Activated CD4-positive, alpha-beta T cell treated with anti-CD3 and anti-CD28 coated beads for 36 hours (primary cell): Measurements from ENCODE around the gene SCAPER. TPM values are rescaled to one million over a fixed set of nuclear protein-coding genes. Genes with fewer than 3 reads are reported as not detected.

Source experiments
- ATAC-seq: fragments of 200-7000 bp; cut with Tn5 transposase; one replicate; pipeline ENCODE4 v1.10.0; 2021; ENCODE audit warnings: mild to moderate bottlenecking, moderate library complexity
- CTCF ChIA-PET: fragments of 350-600 bp; sonication (Branson Sonifier 250); formaldehyde crosslinking; loops from one replicate; lab custom pipeline; 2021; ENCODE audit warnings: antibody characterized with exemption; lab: Charles Lee
- POLR2A ChIA-PET: fragments of 350-600 bp; sonication (Branson Sonifier 250); formaldehyde crosslinking; loops from one replicate; lab custom pipeline; 2021; ENCODE audit warnings: antibody characterized with exemption, inconsistent platforms; lab: Charles Lee
- DNase-seq: peaks from one replicate; pipeline ENCODE4 v3.0.0-alpha.2; 2020
- H3K27ac Mint-ChIP-seq: one replicate; pipeline ENCODE4 v1.8.0; 2021; ENCODE audit warnings: mixed read lengths
- H3K27me3 Mint-ChIP-seq: one replicate; pipeline ENCODE4 v1.8.0; 2021; ENCODE audit warnings: mixed read lengths
- H3K36me3 Mint-ChIP-seq: one replicate; pipeline ENCODE4 v1.8.0; 2021; ENCODE audit warnings: low read depth, mixed read lengths
- H3K4me1 Mint-ChIP-seq: one replicate; pipeline ENCODE4 v1.8.0; 2021; ENCODE audit warnings: mixed read lengths
- H3K4me3 Mint-ChIP-seq: one replicate; pipeline ENCODE4 v1.8.0; 2021; ENCODE audit warnings: mild to moderate bottlenecking, moderate library complexity, mixed read lengths
- H3K9me3 Mint-ChIP-seq: one replicate; pipeline ENCODE4 v1.8.0; 2021; ENCODE audit warnings: low read depth, mixed read lengths
- intact Hi-C, 2 experiments: fragments of 100-400 bp; cut with DNase I in 1 of 2; cut with micrococcal nuclease in 1 of 2; formaldehyde crosslinking; loops; one replicate each; pipeline versions ENCODE4 v1.14.2 to v1.15.1; 2022 to 2024; cut with DNase I, micrococcal nuclease
- total RNA-seq, 2 experiments: library from RNA; stranded (reverse); gene quantifications; one replicate each; pipeline ENCODE4 v1.2.3, GENCODE V29; 2021

SCAPER gene
- total RNA-seq, 2 experiments from 2014 or later = 25.9 to 35.2 TPM

DNA sequence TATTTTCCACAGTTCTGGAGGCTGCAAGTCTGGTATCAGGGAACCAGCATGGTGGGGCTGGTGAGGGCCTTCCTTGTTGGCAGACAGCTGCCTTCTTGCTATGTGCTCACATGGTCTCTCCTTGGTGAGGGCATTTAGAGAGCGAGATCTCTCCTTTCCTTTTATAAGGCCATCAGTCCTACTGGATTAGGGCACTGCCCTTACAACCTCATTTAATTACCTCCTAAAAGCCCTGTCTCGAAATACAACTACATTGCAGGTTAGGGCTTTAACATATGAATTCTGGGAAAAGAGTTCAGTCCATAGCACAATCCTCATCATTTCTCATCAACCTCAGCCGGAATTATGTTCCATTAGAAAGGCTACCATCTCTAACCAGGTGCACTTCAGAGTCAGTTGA is 546.7 kb downstream of the SCAPER start:
- H3K4me3 Mint-ChIP-seq = no peak overlapping the region
- H3K4me1 Mint-ChIP-seq = no peaks in the 10 kb centered on the region
- ATAC-seq (no peak), DNase-seq (no peak)
- no peaks in the 10 kb centered on the region for H3K27me3 Mint-ChIP-seq
- no peak overlapping the region for H3K27ac Mint-ChIP-seq
- ChIA-PET POLR2A (no interaction called here), CTCF (interaction anchor here (0.7 kb wide), 1 partner anchor 11 kb away, joined by 3 read pairs; no protein-coding TSS in a partner anchor)
- H3K9me3 Mint-ChIP-seq = no peaks in the 10 kb centered on the region
- intact Hi-C loops = no loop called here
- no peaks in the 10 kb centered on the region for H3K36me3 Mint-ChIP-seq

GRCh38 chr15:76354823-76355440 is 550.2 kb downstream of the SCAPER start:
- no peak for ATAC-seq
- no peaks in the 10 kb centered on the region for H3K27me3 Mint-ChIP-seq
- no peaks in the 10 kb centered on the region for H3K4me1 Mint-ChIP-seq
- H3K36me3 Mint-ChIP-seq = no peaks in the 10 kb centered on the region
- CTCF ChIA-PET = interaction anchor here (0.6 to 0.7 kb wide), 2 partner anchors 65 to 204 kb away, joined by 3 read pairs; no protein-coding TSS in a partner anchor
- no peak overlapping the region for H3K4me3 Mint-ChIP-seq
- H3K9me3 Mint-ChIP-seq = no peaks in the 10 kb centered on the region
- no peak for DNase-seq
- H3K27ac Mint-ChIP-seq = no peak overlapping the region
- intact Hi-C loops = no loop called here
- POLR2A ChIA-PET = no interaction called here

GRCh38 chr15:76353903-76354302 is 551.2 kb downstream of the SCAPER start:
- no peak overlapping the region for H3K4me3 Mint-ChIP-seq
- H3K36me3 Mint-ChIP-seq = peaks cover 4% of the 10 kb centered on the region
- no peaks in the 10 kb centered on the region for H3K4me1 Mint-ChIP-seq
- CTCF ChIA-PET = interaction anchor here (0.7 to 0.9 kb wide), 4 partner anchors 18 to 203 kb away, joined by 3 read pairs; no protein-coding TSS in a partner anchor
- POLR2A ChIA-PET = no interaction called here
- H3K27ac Mint-ChIP-seq = no peak overlapping the region
- peaks cover 4% of the 10 kb centered on the region for H3K27me3 Mint-ChIP-seq
- DNase-seq = no peak
- intact Hi-C loops = no loop called here
- H3K9me3 Mint-ChIP-seq = no peaks in the 10 kb centered on the region
- ATAC-seq = no peak

- no peak overlapping the region for H3K4me3 Mint-ChIP-seq
- peak; percentile 39 for ATAC-seq
- intact Hi-C loops = no loop called here
- no peaks in the 10 kb centered on the region for H3K9me3 Mint-ChIP-seq
- DNase-seq = no peak
- no peak overlapping the region for H3K27ac Mint-ChIP-seq
- ChIA-PET POLR2A (no interaction called here), CTCF (interaction anchor here (0.9 kb wide), 1 partner anchor 26 kb away, joined by 3 read pairs; no protein-coding TSS in a partner anchor)
- peaks cover 7% of the 10 kb centered on the region for H3K27me3 Mint-ChIP-seq
- peaks cover 7% of the 10 kb centered on the region for H3K36me3 Mint-ChIP-seq
- H3K4me1 Mint-ChIP-seq = no peaks in the 10 kb centered on the region
Observed at GRCh38 chr15:76353023-76353577, 552.0 kb downstream of the SCAPER start.

DNA sequence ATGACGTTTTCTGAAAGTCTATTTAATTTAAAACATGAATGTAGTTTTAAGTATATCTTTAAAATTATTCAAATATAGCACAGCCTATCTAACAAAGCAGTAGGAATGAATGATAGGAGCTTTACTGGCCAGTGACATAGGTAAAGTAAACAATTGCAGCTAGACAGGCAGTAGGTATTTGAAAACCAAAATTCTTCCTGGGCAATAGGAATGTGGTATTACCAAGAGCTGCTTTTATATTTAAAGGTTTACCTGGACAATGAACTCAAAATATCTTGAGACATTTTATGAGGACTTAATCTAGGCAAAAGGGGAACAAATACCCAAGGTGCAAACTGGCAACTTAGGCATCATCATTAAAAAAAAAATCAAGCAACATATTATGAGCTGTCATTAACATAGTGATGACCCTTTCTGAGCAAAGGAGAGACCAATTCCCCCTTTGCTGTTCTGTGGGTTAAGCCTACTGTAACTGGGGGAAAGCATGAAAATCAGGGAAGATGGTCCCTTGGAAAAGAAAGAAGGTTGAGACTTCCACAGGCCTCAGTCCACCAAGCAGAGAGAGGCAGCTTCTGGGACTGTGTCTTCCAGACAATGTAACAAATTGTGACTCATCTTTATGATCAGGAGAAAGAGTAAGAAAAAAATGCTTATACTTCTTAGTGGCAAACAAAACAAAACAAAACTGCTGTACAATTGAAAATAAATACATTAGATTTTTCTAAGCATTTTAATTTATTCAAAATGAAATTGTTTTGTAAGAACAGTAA is 555.7 kb downstream of the SCAPER start:
- H3K36me3 Mint-ChIP-seq = peaks cover 14% of the 10 kb centered on the region
- H3K27ac Mint-ChIP-seq = no peak overlapping the region
- ATAC-seq (no peak), DNase-seq (no peak)
- ChIA-PET CTCF (interaction anchor here (0.5 to 0.6 kb wide), 2 partner anchors 211 to 230 kb away, joined by 3 read pairs; no protein-coding TSS in a partner anchor), POLR2A (no interaction called here)
- peaks cover 27% of the 10 kb centered on the region for H3K27me3 Mint-ChIP-seq
- H3K4me1 Mint-ChIP-seq = peaks cover 8% of the 10 kb centered on the region
- H3K9me3 Mint-ChIP-seq = no peaks in the 10 kb centered on the region
- H3K4me3 Mint-ChIP-seq = no peak overlapping the region
- intact Hi-C loops = no loop called here

DNA sequence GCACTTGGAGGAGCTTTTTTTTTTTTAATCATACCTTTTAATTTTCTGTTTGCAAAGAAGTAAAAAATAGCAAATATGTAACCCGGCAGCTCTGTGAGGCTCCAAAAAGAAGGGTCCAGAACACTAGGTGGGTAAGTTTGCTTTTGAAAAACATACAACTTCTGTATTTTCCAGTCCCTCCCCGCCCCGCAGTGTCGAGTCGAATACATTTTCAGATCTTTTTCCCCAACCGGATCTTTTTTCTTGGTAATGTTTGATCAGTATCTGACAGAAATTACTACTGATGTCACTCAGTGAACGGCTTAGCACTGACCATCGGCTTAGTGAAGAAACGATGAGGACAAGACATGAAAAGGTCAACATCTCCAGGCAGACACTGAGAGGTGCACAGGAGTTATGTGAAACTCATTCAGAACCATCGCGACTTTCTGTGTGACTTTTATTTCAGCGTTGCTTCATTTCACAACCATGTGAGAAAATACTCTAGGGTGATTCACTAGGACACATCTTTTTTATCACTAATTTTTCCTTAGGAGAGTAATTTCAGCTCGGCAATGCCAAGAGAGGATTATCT is 557.6 kb downstream of the SCAPER start:
- CTCF ChIA-PET = interaction anchor here (0.8 to 1.0 kb wide), 2 partner anchors 9 to 54 kb away, joined by 3 to 4 read pairs; no protein-coding TSS in a partner anchor
- Mint-ChIP-seq H3K4me1 (peaks cover 8% of the 10 kb centered on the region), H3K27me3 (peaks cover 40% of the 10 kb centered on the region), H3K4me3 (no peak overlapping the region), H3K27ac (no peak overlapping the region), H3K36me3 (peaks cover 14% of the 10 kb centered on the region), H3K9me3 (no peaks in the 10 kb centered on the region)
- intact Hi-C loops = no loop called here
- POLR2A ChIA-PET = no interaction called here
- no peak for DNase-seq
- no peak for ATAC-seq

DNA sequence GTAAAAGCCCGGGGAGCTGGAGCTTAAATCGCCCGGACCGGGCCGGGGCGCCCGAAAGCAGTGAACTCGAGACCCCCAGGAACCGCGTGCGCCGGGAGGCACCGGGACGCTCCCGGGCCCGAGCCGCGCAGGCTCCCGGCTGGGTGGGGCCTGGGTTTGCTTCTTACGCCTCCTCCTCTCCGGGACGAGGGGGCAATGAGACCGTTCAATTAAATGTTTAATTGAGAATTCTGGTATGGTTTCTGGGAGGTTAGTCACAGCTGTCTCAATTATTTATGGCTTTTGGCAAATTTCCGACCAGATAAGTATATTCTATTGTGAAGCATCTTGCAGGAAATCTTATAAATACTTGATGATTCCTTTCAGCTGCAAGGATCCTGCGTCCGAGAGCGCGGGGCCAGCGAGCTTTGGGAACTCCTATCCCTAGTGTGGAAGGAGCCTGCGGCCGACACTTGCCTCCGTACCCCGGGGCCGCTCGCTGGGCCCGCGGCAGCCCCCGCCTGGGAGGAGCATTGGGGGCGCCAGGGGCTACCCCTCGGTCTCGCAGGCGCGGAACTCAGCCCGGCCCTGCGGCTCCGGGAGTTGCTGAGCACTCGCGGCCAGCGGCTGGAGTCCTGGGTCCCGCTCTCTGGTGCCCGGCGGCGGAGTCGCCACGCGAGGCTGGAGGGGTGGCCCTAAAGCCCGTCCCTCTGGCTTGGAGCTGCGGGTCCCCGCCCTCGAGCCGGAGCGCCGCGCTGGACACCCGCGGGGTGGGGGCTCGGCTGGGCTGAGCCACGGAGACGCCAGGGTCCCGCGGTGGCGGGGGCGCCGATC is 558.3 kb downstream of the SCAPER start:
- DNase-seq (peak; percentile 11), ATAC-seq (peak; percentile 17)
- Mint-ChIP-seq H3K9me3 (no peaks in the 10 kb centered on the region), H3K27ac (no peak overlapping the region), H3K36me3 (peaks cover 14% of the 10 kb centered on the region), H3K27me3 (peaks cover 43% of the 10 kb centered on the region), H3K4me3 (no peak overlapping the region), H3K4me1 (peaks cover 12% of the 10 kb centered on the region)
- ChIA-PET CTCF (interaction anchor here (0.7 to 0.9 kb wide), 3 partner anchors 35 to 153 kb away, joined by 3 to 4 read pairs (median 3); no protein-coding TSS in a partner anchor), POLR2A (interaction anchor here (0.8 kb wide), 1 partner anchor 11 kb away, joined by 3 read pairs; the partner anchor contains the start of gene ISL2)
- intact Hi-C loops = loop anchor here in 1 of 2 experiments (1.0 kb wide), 1 partner anchor 12 kb away; no protein-coding TSS in a partner anchor

DNA sequence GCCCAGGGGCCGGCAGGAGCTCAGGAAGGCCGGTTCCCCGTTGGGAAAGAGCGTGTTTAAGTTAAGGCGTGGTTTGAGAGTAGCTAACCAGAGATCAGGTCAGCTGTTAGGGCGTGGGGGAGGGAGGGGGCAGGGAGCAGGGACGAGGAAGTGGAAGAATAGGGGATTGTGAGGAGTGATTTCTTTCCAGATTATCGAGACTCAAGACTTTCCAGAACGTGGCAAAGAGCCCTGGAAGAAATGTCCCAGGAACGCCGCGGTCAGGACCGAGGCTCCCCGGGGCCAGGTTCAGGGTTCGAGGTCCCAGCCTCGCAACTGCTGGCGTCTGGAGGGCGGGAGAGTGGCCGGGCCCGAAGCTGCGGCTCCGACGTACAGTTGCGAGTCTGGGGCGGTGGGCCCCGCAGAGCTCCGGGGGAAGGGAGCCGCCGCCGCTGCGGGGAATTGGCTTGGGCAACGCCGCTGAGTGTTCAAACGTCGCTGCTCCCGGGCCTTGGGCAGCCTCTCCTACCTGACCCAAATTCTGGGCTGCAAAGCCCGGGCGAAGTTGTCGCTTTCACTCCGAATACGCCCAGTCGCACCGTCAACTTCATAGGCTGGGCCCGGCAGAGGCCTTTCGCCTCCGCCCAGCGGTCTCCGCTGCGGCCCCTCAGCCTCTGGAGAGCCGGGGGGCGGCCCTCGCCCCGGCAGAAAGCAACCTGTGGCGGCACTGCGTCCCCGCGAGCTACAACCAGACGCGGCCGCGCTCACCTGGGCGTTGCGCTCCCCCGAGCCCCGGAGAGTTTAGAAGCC is 559.1 kb downstream of the SCAPER start:
- ATAC-seq = peak; percentile 31
- ChIA-PET CTCF (interaction anchor here (0.9 kb wide), 1 partner anchor 153 kb away, joined by 4 read pairs; no protein-coding TSS in a partner anchor), POLR2A (interaction anchor here (0.8 kb wide), 1 partner anchor 10 kb away, joined by 3 read pairs; the partner anchor contains the start of gene ISL2)
- H3K9me3 Mint-ChIP-seq = no peaks in the 10 kb centered on the region
- peaks cover 48% of the 10 kb centered on the region for H3K27me3 Mint-ChIP-seq
- no peak overlapping the region for H3K27ac Mint-ChIP-seq
- H3K36me3 Mint-ChIP-seq = peaks cover 14% of the 10 kb centered on the region
- DNase-seq = peak; percentile 39
- H3K4me3 Mint-ChIP-seq = peak overlapping the region; percentile 35
- peaks cover 18% of the 10 kb centered on the region for H3K4me1 Mint-ChIP-seq
- intact Hi-C loops = loop anchor here in 1 of 2 experiments (1.0 kb wide), 1 partner anchor 11 kb away; no protein-coding TSS in a partner anchor

- ChIA-PET POLR2A (interaction anchor here (0.8 kb wide), 1 partner anchor 9 kb away, joined by 3 read pairs; the partner anchor contains the start of gene ISL2), CTCF (interaction anchor here (0.9 to 1.6 kb wide), 2 partner anchors 16 to 152 kb away, joined by 4 read pairs; no protein-coding TSS in a partner anchor)
- H3K4me3 Mint-ChIP-seq = no peak overlapping the region
- peaks cover 14% of the 10 kb centered on the region for H3K36me3 Mint-ChIP-seq
- no peaks in the 10 kb centered on the region for H3K9me3 Mint-ChIP-seq
- peaks cover 53% of the 10 kb centered on the region for H3K27me3 Mint-ChIP-seq
- H3K4me1 Mint-ChIP-seq = peaks cover 22% of the 10 kb centered on the region
- no peak for ATAC-seq
- intact Hi-C loops = no loop called here
- H3K27ac Mint-ChIP-seq = no peak overlapping the region
- DNase-seq = no peak
Observed at GRCh38 chr15:76345583-76345879, 559.6 kb downstream of the SCAPER start.
